GM18526 (cell line): Measurements from ENCODE around the gene GDAP2.

Experiments used
- POLR2A ChIP-seq: IDR thresholded peaks from 3 replicates; pipeline ENCODE4 v1.6.1; 2011; ENCODE audit not compliant: insufficient read length; ENCODE audit errors: extremely low read depth

Gene GDAP2

DNA sequence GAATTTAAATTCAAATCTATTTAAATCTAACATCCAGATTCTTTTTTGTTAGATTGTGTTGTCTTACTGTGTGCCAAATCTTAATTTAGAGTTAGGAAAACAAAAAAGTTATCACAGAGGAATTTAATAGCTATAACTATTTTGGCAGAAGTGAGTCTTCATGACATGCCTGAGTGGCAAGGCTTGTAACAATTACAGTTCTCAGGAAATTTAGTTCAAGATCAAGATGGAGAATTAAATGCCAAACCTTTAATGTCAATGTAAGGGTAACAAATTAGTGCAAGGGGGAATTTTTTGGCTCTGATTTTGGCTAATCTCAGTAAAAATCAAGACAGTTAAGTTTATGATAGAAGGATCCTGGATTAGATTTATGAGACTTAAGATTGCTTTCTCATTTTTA lies 58.4 kb downstream of the GDAP2 start:
- no peak for TF ChIP-seq POLR2A

DNA sequence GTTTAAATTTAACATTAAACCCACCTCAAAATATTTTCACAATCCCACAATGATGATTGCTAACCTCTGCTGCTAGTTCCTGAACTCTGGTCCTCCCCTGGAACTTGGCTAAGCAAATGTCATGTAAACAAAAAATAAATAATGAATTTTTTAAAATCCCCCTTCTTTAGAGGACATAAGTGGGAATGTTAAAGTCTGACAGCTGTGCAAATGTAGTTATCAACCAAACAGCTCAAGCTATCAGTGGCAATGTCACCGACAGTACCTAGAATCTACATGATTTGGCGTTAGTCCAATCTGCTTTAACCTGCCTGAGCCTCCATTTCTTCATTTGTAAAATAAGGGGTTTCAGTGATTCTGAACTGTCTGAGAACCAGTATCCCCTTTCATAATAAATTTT lies 67.7 kb downstream of the GDAP2 start:
- no peak for TF ChIP-seq POLR2A

DNA sequence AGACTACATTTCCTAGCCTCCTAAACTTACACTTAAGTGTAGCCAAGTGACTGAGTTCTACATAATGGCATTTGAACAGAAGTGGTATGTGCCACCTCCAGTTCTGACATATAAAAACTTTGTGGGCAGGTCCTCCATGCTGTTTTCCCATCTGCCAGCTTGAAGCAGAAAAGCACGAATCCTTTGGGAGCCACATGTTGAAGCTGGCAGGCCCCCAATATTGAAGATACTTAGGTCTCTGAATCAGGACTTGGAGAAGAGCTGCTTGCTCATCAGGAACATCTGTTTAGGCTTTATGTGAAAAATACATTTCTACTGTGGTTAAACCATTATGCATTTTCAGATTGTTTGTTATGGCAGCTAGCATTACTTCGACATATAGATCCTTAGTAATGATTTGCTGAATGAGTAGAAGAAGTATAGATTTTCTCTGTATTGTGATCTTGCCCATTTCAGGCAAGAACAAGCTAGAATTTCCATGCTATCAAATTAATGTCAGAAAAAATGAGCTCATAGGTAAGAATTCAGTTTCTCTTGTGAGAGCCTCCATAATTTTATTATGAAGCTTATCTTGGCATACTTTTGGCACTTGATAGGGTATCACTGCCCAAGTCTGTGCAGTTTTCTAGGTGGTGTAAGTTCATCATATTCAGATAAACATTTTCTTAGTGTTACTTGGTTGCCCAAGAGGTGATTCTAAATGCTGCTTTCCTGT lies 68.4 kb downstream of the GDAP2 start:
- no peak for TF ChIP-seq POLR2A

- no peak for TF ChIP-seq POLR2A
Measured at GRCh38 chr1:117859901-117860300, 69.5 kb downstream of the GDAP2 start.

DNA sequence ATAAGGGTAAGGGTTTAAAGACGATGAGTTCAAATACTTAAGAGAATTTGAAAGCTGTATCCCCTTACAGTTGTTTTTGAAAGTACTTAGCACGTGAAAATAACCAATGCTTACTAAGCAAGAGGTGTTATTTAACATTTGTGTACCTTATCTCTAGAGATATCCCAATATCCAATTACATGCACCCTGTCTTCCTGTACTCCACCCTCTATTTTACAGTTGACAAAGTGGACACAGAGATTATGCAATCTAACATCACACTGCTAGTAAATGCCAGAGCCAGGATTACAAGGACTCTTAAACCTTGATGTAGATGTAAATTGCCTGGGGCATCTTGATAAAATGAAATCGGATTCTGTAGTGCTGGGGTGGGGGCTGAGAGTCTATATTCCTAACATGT lies 72.0 kb downstream of the GDAP2 start:
- TF ChIP-seq POLR2A: no peak

DNA sequence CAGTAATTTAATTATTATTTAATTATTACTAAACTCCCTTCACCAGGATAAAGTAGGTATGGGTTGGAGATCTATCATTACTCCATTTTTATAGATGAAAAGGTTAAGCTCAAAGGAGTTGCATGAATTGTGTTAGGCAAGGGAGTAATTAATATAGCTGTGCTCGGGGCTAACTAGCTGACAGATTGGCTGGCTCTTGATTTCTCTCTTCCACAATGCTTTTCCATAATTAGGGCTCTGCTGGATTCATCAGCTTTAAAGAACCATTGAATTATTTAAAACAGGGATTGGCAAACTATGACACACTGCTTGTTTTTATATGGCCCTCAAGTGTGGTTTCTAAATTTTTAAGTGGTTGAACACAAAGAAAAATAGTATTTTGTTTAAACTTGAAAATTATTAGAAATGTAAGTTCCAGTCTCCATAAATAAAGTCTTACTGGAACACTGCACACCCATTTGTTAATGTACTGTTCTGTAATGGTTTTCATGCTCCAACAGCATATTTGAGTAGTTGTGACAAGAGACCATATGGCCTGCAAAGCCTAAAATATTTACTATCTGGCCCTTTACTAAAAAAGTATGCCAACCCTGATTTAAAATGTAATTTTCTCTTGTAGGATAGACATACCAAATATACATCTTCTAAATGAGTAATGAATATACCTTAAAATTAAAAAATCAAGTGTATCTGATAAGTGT lies 76.4 kb downstream of the GDAP2 start:
- TF ChIP-seq POLR2A: no peak

GRCh38 chr1:117851687-117852086 lies 77.7 kb downstream of the GDAP2 start:
- TF ChIP-seq POLR2A: no peak

GRCh38 chr1:117846674-117847425 lies 82.6 kb downstream of the GDAP2 start:
- TF ChIP-seq POLR2A: no peak

DNA sequence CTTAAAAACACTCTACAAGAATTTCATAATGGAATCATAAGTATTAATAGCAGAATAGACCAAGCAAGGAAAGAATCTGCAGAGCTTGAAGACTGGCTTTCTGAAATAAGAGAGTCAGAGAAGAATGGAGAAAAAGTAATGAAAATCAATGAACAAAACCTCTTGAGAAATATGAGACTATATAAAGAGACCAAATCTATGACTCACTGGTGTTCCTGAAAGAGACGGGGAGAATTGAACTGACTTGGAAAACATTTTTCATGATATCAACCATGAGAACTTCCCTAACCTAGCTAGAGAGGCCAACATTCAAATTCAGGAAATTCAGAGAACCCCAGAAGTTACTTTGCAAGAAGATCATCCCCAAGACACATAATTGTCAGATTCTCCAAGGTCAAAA lies 85.6 kb downstream of the GDAP2 start:
- no peak for TF ChIP-seq POLR2A

DNA sequence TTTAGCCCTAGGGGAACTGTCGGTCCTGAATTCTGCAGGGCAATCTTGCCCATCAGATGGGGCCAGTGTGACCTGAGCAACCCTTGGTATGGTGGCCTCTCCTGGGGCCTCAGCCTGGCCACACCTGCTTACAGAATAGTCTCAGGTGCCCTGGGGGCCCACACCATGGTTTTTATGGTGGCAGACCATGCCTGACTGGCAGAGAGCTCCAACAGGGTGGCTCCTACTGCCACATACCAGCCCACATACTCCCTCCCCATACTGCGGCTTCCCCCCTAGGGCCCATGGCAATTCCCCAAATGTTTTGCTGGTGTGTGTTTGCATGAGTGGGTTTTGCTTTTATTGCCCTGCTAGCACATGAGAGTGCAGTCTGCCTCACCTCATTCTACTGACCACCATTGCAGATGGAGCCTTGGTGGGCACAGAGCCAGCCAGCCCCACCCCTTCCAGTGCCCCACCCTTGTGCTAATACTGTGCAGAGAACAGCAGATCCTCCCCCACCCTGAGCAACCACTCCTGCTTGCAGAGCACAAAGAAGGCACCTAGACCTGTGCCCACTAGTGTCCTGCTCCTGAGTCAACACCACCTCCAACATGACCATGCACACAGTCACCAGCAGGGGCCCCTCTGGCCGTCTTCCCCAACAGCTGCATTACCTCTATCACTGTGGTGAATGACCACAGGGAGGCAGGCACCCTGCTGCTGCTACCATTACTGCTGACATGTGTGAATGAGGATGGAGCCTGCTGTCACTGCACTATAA lies 86.8 kb downstream of the GDAP2 start:
- no peak for TF ChIP-seq POLR2A

DNA sequence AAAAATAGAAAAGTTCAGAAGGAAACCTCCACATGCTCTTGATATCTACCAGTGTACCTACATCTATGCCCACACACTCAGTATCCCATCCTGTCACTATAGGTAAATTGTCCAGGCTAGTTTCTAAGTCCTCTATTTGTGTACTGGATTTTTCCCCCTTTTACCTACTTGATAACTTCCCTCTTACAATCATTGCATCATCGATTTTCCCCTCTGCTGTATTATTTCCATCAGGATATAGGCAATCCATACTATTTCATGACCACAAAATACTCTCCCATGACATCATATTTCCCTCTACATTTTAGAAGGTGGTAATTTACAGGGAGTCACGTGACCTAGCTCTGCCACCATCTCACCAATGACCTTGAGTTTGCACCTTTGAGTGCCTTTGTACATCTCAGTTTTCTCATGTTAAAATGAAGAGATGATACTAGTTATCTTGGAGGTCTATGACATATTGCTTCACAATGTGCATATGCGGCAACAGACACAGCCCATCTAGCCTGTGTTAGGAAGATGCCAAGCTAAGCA lies 88.2 kb downstream of the GDAP2 start:
- no peak for TF ChIP-seq POLR2A

DNA sequence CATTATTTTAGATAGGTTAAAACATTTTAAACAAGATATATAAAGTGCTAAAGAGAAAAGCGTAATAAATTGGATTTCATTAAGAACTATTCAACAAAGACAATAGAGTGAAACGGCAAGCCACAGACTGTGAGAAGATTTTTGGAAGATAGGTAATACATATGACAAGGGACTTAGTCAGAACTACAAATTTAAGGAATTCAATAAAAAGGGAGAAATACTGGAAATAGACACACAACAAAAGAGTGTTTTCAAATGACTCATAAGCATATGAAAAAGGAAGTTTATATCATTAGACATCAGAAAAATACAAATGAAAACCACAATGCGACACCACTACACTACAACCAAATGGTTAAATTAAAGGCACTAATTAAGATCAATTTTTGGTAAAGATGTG lies 90.5 kb downstream of the GDAP2 start:
- no peak for TF ChIP-seq POLR2A

- TF ChIP-seq POLR2A: no peak
Measured at GRCh38 chr1:117836069-117836468, 93.4 kb downstream of the GDAP2 start.

DNA sequence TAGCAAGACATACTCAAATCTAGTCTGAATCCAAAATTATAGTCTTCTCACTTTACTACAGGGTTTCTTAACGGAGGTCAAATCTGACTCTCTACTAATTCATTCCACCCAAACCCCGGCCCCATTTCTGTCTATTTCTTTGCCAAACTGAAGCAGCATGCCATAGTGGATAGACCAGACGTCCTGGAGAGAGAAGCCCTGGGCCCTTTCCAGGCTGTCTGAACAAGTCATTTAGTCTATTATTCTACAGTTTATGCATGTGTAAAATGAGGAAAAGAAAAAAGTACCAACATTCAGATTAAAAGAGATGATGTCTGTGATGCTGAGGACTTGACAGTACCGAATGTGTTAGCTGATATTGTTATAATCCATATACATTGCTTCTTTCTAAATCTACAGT lies 95.0 kb downstream of the GDAP2 start:
- no peak for TF ChIP-seq POLR2A

GRCh38 chr1:117832453-117832852 lies 97.0 kb downstream of the GDAP2 start:
- TF ChIP-seq POLR2A: no peak
